Hematopoietic multipotent progenitor cell (in vitro differentiated cells): ENCODE data around the gene PLPPR5. TPM values are rescaled to one million over a fixed set of nuclear protein-coding genes. Genes with fewer than 3 reads are reported as not detected.
"Not testable (repeated sequence)": the region's sequence is repeated elsewhere in the genome, so short reads cannot be mapped to it uniquely, and the experiment has no call there.

Source experiments
- DNase-seq, 3 donors: peaks; one replicate each; pipeline ENCODE4 v3.0.0-alpha.2; 2011 to 2015; ENCODE audit warnings: low read depth in 2 of 3, low spot score in 2 of 3
- total RNA-seq: library from RNA; depleted of rRNA; stranded (reverse); fragments of >200 nt; gene quantifications from one replicate; pipeline ENCODE4 v1.2.3, GENCODE V29; 2012

The PLPPR5 gene, protein sequence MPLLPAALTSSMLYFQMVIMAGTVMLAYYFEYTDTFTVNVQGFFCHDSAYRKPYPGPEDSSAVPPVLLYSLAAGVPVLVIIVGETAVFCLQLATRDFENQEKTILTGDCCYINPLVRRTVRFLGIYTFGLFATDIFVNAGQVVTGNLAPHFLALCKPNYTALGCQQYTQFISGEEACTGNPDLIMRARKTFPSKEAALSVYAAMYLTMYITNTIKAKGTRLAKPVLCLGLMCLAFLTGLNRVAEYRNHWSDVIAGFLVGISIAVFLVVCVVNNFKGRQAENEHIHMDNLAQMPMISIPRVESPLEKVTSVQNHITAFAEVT
- not detected for total RNA-seq

DNA sequence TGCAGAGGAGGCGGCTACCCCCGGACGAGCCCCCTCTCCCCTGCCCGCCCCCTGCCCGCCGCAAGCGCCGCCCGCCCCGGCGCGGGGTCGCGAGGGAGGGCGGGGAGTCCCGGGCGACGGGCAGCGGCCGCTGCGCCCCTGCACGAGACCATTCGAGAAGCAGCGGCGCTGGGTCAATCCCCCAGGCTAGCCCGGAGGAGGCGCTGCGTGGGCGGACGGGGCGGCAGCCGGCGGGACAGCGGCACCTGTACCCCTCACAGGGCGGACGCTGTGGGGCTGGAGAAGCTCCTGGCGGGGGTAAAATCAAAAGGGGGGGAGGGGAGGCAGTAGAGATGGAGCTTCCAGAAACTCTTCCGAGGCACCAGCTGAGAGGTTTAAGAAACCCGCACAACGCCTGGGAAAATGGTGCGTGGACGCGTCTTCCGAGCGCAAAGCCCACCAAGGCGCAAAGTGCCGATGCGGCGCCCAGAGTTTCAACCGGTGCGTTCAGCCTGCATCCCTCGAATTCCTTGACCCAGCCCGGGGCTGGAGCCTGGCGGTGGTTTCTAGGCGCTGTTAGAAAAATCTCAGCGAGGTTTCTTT is at the start of gene PLPPR5:
Gene PLPPR5 (minus strand): TSS at position 1 of the 582 bp plus-strand sequence. CDS start 190 bp downstream, outside the sequence.
- DNase-seq: peak in 2 of 3 donors; percentile 18 to 26

DNA sequence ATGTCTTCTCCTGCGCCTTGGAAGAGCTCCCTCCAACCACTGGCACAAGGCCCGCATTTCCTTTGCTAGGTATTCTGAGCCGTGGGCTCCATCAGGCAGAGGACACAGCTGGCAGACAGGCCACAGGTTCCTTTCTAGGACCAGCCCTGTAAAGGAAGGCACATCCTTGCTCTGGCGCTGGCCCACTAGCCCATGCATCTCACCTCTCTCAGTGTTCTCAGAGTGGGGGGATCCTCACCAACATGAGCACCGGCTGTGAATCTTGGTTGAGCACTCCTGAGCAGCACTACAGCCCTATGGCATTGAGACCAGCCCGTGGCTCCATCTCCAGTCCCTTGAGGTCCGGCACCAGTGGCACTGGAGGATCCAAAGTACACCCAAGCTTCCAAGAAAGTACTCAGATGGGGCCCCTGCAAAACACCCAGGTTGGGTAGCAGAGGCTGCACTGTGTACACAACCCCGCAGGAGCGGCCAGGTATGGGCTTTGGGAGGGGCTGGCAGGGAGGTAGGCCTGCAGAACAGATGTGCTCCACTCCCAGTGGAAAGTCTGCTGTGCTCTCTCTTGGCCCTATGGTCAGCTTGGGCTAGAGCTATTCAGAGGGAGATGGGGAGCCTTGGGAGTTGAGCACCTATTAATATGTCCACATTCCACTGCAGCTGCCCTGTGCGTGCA is 47.1 kb upstream of the PLPPR5 start:
- no peak for DNase-seq

DNA sequence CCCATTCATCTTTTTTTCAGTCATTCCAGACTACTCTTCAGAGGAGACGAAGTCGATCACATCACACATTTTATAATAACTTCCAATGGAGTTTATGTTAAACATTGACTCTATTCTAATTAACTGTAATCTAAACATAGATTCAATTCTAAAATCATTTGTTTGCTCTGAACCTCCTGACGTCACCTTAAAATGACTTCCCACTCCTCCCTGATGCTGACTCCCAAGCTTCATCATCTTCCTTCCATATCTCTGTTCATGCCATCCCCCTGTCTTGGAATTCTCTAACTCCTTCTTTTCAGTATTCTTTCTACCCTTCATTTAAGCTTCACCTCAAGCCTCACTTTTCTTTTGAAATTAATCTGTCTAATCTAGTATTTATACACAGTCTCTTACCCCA is 45.1 kb upstream of the PLPPR5 start:
- no peak for DNase-seq

DNA sequence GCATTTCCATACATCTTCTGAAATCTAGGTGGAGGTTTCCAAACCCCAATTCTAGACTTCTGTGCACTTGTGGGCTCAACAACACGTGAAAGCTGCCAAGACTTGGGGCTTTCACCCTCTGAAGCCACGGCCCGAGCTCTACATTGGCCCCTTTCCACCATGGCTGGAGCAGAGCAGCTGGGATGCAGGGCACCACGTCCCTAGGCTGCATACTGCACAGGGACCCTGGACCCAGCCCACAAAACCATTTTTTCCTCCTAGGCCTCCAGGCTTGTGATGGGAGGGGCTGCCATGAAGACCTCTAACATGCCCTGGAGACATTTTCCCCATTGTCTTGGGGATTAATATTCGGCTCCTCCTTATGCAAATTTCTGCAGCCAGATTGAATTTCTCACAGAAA is 32.1 kb upstream of the PLPPR5 start:
- not testable (repeated sequence) for DNase-seq

DNA sequence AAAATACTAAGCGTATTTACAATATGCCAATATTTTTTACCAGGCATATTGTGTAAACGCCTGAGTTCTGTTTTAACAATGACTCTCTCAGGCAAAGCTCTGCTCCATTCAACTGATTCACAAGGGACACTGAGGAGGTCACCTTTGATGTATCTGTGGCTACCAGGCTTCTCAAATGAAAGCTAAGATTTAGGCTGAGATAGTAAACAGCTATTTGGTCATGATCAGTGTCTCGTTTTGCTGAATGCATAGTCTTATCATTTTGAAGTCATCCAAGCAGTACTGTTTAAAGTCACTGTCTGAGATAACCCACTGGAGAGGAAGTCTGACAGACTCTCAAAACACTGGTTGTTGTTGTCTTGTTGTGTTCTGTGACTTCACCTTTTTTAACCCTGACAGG is 13.7 kb upstream of the PLPPR5 start:
- DNase-seq: no peak

DNA sequence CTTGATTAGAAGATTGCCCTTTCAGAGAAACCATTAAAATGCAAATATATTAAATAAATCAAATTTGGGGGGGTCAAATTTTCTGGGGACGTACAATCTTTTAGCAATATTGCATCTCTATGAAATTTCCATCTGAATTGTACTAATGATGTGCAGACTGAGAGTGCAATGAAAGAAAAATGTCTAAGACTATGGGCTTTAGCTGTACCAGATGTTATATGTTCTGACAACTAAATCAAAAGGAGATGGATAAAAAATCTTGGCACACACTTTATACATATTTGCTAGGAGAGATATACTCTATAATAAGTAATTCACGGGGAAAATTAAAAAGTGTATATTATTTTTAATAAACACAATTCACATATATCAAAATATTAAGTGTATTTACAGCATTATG is 13.0 kb upstream of the PLPPR5 start:
- no peak for DNase-seq

DNA sequence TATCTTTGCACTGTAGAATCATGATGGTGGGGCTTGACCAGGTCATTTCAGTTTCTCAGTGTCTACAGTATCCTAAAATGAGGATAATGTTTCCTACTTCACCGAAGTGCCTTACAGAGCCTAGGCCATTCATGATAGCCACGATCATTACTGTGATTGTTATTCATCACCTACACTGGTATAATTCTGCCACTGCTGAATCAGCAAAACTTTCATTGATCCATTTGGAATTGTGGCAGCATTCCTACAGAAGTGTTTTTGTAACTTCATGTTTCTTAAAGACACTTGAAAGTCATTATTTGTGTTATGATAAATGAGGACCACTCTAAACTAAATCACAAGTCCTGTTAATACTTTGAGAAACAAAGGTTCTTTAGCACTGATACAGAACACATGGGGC is 6.0 kb upstream of the PLPPR5 start:
- DNase-seq: no peak

DNA sequence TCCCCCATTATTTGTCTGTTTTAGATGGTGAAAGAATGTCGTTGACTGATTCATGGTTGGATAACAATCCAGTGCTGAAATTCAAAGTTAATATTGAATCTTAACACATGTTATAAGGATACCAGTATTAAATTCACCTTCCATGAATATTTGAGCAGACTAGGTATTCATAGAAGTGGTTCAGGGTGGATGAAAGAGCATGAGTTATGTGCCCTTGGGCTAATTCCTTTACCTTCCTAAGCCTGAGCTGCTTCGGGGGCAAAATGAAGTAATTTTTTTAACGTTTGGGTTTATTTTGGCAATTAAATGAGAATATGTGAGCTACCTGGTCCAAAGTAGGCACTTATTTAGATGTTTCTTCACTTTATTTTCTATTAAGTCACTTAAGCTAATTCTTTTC is 2.7 kb upstream of the PLPPR5 start:
- DNase-seq: no peak

DNA sequence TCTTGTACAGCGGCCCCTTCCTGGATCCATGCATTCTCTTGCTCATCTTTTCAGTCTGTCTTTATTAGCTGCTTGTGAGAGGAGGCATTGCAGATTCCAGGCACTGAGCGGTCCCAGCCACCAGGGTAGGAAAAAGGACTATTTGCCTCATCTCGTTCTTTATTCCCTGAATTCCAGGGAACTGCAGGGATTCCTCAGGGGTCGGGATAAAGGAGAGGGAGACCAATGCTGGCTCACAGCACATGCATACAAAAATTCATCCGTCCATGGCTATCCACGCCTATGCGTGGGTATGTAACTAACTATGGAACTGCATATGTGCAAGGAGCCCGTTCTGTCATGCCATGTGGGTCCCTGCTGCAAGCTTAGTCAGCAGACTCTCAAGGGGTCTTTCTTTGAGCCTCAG is 879 bp upstream of the PLPPR5 start:
- no peak for DNase-seq

DNA sequence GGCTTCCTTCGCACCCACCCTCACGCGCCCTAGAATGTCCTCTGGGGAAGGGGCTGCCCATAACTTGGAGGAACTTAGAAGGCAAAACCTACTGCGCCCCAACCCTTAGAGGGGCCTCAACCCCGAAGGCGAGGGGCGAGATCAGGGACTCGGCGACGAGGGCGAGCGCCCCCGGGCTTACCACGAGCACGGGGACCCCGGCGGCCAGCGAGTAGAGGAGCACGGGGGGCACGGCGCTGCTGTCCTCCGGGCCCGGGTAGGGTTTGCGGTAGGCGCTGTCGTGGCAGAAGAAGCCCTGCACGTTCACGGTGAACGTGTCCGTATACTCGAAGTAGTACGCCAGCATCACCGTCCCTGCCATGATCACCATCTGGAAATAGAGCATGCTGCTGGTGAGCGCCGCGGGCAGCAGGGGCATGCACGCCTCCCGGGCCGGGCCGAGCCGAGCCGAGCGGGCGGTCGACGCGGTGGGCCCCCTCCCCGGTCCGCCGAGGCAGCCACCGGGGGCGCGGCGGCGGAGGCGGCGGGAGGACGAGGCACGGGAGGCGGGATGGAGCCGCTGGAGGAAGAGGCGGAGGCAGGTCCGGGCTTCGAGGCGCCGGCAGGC is 304 bp downstream of the PLPPR5 start:
- peak in 2 of 3 donors; percentile 18 to 47 for DNase-seq

DNA sequence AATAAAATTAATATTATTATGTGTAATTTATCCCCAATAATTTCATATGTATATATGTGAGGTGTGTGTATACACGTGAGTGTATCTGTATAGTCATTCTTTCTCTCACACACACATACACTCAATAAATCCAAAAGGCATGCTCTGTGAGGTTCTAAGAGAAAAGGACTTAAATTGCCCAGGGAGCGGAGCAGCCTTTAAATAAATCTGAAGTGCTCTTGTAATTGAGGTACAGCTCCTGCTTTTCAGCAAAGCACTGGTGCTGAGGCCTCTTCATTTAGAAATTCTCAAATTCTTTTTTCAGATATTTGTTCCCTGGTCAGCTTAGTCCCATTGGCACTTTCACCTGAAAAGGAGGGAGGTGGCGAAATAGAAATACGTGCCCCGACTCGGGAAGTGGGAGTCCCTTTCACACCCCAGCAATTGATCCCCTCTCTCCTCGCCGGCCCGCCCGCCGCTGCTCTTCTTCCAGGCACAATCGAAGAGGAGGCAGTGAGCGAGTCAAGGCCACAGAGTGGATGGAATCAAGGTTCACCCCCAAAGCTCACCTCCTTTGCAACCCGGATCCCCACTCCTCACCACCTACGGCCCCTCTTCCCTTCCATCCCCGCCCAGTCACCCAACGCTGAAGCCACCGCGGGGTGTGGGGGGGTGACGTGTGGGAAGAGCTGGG is 944 bp downstream of the PLPPR5 start:
- no peak for DNase-seq

DNA sequence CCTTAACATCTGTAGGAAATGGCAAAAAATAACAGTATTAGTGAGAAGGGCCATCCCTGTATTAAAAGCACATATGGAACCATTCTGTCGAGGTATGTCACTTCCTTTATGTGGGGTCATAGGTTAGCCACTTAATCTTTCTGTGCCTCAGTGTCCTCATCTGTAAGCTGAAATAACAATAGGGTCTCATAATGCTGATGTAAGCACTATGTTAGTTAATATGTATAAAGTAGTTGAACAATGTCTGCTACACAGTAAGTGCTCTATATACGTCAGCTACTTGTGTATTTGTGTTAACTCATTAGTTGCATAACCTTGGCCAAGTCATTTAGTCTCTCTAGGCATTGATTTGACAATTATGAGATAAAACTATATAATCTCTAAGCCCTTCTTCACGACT is 11.8 kb downstream of the PLPPR5 start:
- DNase-seq: no peak

DNA sequence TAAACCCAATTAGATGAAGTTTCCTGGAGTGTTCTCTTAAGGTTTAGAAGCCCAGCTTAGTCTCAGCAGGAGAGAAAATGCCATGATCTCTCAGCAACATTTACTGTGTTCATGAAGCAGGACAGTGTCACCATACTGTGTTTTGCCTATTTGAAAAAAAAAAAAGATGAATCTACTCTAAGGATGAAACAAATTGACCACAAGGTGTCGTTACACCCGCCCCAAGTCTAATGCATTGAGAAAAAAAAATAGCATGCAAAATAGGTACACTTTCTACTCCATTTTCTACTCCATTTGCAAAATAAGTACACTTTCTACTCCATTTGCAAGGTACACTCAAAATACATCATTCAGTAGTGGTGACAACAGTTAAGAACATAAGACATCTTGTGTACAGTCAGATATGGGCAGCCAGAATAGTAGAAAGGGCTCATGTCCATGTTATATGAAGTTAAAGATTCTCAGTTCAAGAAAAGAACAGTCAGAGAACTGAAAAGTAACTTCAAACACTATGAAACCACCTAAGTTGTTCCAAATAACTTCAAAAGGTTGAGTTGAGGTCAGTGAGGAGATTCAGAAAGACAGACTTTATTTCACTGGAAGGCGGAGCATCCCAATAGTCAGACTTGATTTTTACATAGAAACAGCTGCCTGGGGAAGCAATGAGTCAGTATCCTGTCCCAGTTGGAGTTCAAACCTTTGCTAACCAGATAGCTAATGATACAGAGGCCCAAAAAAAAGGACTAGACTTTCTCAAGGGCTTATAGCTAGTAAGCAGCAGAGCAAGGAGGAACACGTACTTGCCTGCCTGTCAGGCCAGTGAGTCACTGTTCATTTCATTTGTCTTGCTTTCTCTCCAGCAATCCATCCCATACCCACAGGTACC is 13.3 kb downstream of the PLPPR5 start:
- no peak for DNase-seq

DNA sequence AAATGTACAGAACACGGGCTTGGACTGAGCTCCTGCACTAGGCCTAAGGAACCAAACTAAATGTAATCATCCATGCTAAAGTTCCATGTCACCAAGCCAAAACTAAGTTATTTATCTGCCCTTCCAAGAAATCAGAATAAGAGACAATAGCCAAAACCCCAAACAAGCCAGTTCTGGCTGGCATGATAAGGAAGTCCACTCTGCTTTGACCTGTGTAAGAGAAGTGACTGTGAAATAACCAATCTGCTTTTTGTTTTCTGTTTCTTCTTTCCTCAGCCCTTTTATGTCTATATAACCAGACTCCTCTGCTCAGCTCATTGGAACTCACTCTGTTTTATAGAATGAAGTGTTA is 15.1 kb downstream of the PLPPR5 start:
- no peak for DNase-seq

DNA sequence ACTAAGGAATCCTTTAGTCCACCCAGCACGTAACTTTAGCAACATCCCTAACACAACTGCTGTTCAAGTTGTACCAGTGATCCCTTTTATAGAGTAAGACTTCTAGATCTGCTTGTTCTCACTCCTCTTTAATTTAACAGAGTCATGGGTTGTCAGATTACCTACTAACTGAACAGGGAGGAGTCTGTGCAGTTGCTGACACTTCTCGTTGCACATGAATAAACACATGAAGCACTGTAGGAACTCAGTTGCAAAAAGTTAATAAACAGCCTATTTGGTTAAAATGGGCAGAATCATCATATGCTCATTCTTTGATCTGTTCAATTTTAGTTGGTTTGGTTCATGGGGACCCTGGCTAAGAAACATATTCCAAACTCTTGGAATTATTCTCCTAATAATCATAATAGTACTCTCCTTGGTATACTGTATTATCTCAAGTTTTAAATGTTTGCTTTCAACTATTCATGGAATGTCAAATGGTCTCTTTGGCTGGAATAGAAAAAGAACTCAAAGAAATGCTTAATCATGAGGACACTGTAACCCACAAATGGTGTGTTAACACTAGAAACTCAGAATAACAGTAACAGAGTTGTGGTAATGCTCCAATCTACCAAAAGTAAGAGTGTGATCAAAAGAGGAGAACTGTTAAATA is 15.6 kb downstream of the PLPPR5 start:
- no peak for DNase-seq

DNA sequence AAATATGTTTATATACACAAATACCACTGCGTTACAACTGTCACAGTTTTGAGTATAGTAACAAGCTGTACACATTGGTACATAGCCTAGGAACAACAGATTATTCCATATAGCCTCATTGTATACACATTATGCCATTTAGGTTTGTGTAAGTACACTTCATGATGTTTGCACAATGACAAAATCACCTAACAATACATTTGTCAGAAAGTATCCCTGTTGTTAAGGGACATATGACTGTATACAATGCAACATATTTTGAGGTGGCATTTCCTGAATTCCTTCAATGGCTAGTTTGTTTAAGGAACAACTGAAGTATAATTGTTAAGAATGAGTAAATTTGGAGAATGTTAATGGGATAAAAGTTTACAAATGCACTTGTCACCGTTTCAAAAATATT is 19.0 kb downstream of the PLPPR5 start:
- no peak for DNase-seq

DNA sequence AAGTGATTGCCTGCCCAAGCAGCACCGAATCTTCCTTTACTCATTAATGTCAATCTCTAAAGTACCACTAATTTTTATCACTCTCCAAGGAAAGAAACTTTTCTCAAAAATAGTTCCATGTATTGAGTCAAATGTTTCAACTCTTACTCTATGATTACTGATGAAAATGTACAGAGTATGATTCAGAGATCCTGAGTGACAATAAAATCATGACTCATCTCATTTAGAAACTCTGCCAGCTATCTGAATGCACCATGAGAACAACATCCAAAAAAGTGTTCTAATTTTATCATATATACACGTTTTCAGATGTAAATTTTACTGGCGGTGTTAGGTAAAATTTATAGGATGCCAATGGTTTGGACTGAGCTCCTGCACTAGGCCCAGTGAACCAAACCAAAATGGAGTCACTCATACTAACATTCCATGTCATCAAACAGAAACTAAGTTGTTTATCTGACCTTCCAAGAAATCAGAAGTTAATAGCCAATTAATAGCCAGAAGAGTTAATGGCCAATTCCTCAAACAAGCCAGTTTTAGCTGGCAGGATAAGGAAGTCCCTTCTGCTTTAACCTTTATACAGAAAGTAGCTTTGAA is 22.6 kb downstream of the PLPPR5 start:
- no peak for DNase-seq

DNA sequence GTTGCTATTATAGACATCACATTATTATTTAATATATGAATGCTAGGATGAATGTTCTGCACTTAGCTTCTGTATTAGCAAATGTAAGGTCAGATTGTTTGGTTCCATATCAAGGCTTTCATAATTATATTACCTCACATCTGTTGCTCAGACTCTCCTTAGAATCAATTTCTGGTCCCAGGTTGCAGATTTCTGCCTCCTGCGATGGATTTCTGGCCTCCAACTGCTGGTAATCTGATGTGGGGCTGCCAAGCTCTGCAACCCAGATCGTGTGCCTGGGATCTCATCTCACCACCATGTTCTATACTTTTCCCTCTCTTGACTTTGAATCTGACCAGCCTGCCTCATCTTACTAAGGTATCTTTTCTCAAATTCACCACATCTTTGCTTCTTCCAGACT is 25.2 kb downstream of the PLPPR5 start:
- DNase-seq: no peak

DNA sequence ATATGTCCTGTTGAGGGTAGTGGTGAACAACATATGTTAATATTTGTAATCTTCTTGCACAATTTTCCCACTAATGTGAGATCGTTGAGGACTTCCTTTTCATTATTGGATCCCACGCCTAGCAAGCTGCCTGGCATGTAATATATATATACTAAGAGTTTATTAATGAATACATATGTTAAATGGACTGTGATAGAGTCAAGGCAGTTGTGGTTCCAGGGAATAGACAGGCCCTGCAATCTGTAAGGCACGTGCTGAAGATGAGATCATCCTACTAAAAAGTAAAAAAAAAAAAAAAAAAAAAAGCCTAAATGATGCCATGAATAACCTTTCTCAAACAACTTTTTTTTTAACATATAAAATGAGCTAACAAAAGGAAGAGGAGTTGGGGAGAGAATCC is 28.9 kb downstream of the PLPPR5 start:
- DNase-seq: no peak
